WTC11 (cell line): ENCODE measurements around the gene PARD3B. TPM values are rescaled to one million over a fixed set of nuclear protein-coding genes. Genes with fewer than 3 reads are reported as not detected.

ENCODE experiments used
- ATAC-seq: fragments of 200-7000 bp; cut with Tn5 transposase; 2 replicates; pipeline ENCODE4 v1.10.0; 2021; ENCODE audit warnings: mild to moderate bottlenecking, moderate library complexity
- CTCF ChIA-PET: fragments of 300-600 bp; sonication (Branson Sonifier 250); formaldehyde crosslinking; loops from one replicate; lab custom pipeline; 2021; ENCODE audit warnings: antibody characterized with exemption; lab: Charles Lee
- POLR2A ChIA-PET: fragments of 350-600 bp; sonication (Branson Sonifier 250); formaldehyde crosslinking; loops from one replicate; lab custom pipeline; 2021; ENCODE audit warnings: antibody characterized with exemption; lab: Charles Lee
- DNase-seq: peaks from one replicate; pipeline ENCODE4 v3.0.0; 2021; ENCODE audit warnings: low spot score
- H3K27ac Mint-ChIP-seq: 2 replicates; pipeline ENCODE4 v1.8.0; 2021; ENCODE audit warnings: mixed read lengths
- H3K27me3 Mint-ChIP-seq: 2 replicates; pipeline ENCODE4 v1.8.0; 2021; ENCODE audit warnings: low read depth, mild to moderate bottlenecking, moderate library complexity, mixed read lengths
- H3K36me3 Mint-ChIP-seq: 2 replicates; pipeline ENCODE4 v1.8.0; 2021; ENCODE audit warnings: mixed read lengths
- H3K4me1 Mint-ChIP-seq: 2 replicates; pipeline ENCODE4 v1.8.0; 2022; ENCODE audit warnings: mixed read lengths
- H3K4me3 Mint-ChIP-seq: 2 replicates; pipeline ENCODE4 v1.8.0; 2021; ENCODE audit warnings: mild to moderate bottlenecking, moderate library complexity, mixed read lengths
- H3K9me3 Mint-ChIP-seq: 2 replicates; pipeline ENCODE4 v1.8.0; 2021; ENCODE audit warnings: mixed read lengths
- ATF2 ChIP-seq: sonication (generic); formaldehyde crosslinking; IDR thresholded peaks from 2 replicates; pipeline ENCODE4 v1.8.1; 2022; ENCODE audit warnings: low read depth, missing genetic modification reagents, borderline replicate concordance
- CREM ChIP-seq: sonication (generic); formaldehyde crosslinking; IDR thresholded peaks from 2 replicates; pipeline ENCODE4 v1.8.1; 2022; ENCODE audit warnings: mild to moderate bottlenecking, missing genetic modification reagents, moderate library complexity
- FOXJ3 ChIP-seq: sonication (generic); formaldehyde crosslinking; IDR thresholded peaks from 2 replicates; pipeline ENCODE4 v1.9.0; 2021; ENCODE audit warnings: missing genetic modification reagents, mild to moderate bottlenecking, borderline replicate concordance
- KAT7 ChIP-seq: sonication (generic); formaldehyde crosslinking; IDR thresholded peaks from 2 replicates; pipeline ENCODE4 v1.8.1; 2023; ENCODE audit warnings: missing genetic modification reagents, mild to moderate bottlenecking, borderline replicate concordance
- MLX ChIP-seq: sonication (generic); formaldehyde crosslinking; IDR thresholded peaks from 2 replicates; pipeline ENCODE4 v1.8.1; 2023; ENCODE audit warnings: mild to moderate bottlenecking, missing genetic modification reagents, moderate library complexity
- NR2C2 ChIP-seq: sonication (generic); formaldehyde crosslinking; IDR thresholded peaks from 2 replicates; pipeline ENCODE4 v1.8.0; 2022; ENCODE audit warnings: mild to moderate bottlenecking, missing genetic modification reagents
- NR3C1 ChIP-seq: sonication (generic); formaldehyde crosslinking; conservative IDR thresholded peaks from 2 replicates; pipeline ENCODE4 v1.8.1; 2023; ENCODE audit warnings: low read depth, mild to moderate bottlenecking, missing genetic modification reagents
- RORB ChIP-seq: fragments of 250-450 bp; sonication (Bioruptor Pico); IDR thresholded peaks from 2 replicates; pipeline ENCODE4 v1.9.0; 2021; ENCODE audit warnings: mild to moderate bottlenecking
- SMAD4 ChIP-seq: sonication (generic); formaldehyde crosslinking; IDR thresholded peaks from 2 replicates; pipeline ENCODE4 v1.8.0; 2022; ENCODE audit warnings: mild to moderate bottlenecking, missing genetic modification reagents
- STAT6 ChIP-seq: sonication (generic); formaldehyde crosslinking; conservative IDR thresholded peaks from 2 replicates; pipeline ENCODE4 v1.8.1; 2023; ENCODE audit warnings: mild to moderate bottlenecking, low read depth, missing genetic modification reagents, moderate library complexity
- TEAD4 ChIP-seq: sonication (generic); formaldehyde crosslinking; IDR thresholded peaks from 2 replicates; pipeline ENCODE4 v1.8.0; 2022; ENCODE audit warnings: mild to moderate bottlenecking, missing genetic modification reagents
- ZMAT4 ChIP-seq: fragments of 250-450 bp; sonication (Bioruptor Pico); IDR thresholded peaks from 2 replicates; pipeline ENCODE4 v1.9.0; 2021; ENCODE audit warnings: mild to moderate bottlenecking
- ZNF121 ChIP-seq: sonication (generic); formaldehyde crosslinking; IDR thresholded peaks from 2 replicates; pipeline ENCODE4 v1.8.0; 2023; ENCODE audit warnings: missing genetic modification reagents
- ZNF219 ChIP-seq: sonication (generic); formaldehyde crosslinking; IDR thresholded peaks from 2 replicates; pipeline ENCODE4 v1.8.0; 2023; ENCODE audit warnings: missing genetic modification reagents, mild to moderate bottlenecking, borderline replicate concordance
- ZNF317 ChIP-seq: sonication (generic); formaldehyde crosslinking; IDR thresholded peaks from 2 replicates; pipeline ENCODE4 v1.8.1; 2023; ENCODE audit warnings: low read depth, mild to moderate bottlenecking, moderate library complexity, missing genetic modification reagents, borderline replicate concordance
- ZNF423 ChIP-seq: fragments of 250-450 bp; sonication (Bioruptor Pico); IDR thresholded peaks from 2 replicates; pipeline ENCODE4 v2.1.2; 2022; ENCODE audit warnings: mild to moderate bottlenecking, moderate library complexity
- ZNF671 ChIP-seq: fragments of 250-450 bp; sonication (Bioruptor Pico); IDR thresholded peaks from 2 replicates; pipeline ENCODE4 v1.8.0; 2021; ENCODE audit warnings: mild to moderate bottlenecking
- total RNA-seq: library from RNA; stranded (reverse); gene quantifications from 3 replicates; pipeline ENCODE4 v1.2.3, GENCODE V29; 2021
- TF ChIP-seq, protein P1 (sequence below): sonication (generic); formaldehyde crosslinking; IDR thresholded peaks from 2 replicates; pipeline ENCODE4 v1.8.0; 2023; ENCODE audit warnings: mild to moderate bottlenecking, missing genetic modification reagents
- TF ChIP-seq, protein P2 (sequence below): sonication (generic); formaldehyde crosslinking; conservative IDR thresholded peaks from 2 replicates; pipeline ENCODE4 v1.8.1; 2022; ENCODE audit warnings: mild to moderate bottlenecking, missing genetic modification reagents

Gene PARD3B
- total RNA-seq, 1 experiment from 2014 or later: 5.6 TPM

GRCh38 chr2:205089958-205090357 is 544.7 kb downstream of the PARD3B start:
- Mint-ChIP-seq H3K9me3 (no peaks in the 10 kb centered on the region), H3K36me3 (no peaks in the 10 kb centered on the region), H3K4me1 (peaks cover 13% of the 10 kb centered on the region), H3K4me3 (no peak overlapping the region), H3K27me3 (no peaks in the 10 kb centered on the region), H3K27ac (no peak overlapping the region)
- TF ChIP-seq MLX (CRISPR knock-in tag): no peak
- TF ChIP-seq NR3C1 (CRISPR knock-in tag): no peak
- no peak for TF ChIP-seq TEAD4 (CRISPR knock-in tag)
- TF ChIP-seq KAT7 (CRISPR knock-in tag): no peak
- ChIA-PET CTCF (no interaction called here), POLR2A (no interaction called here)
- ATAC-seq: no peak
- no peak for DNase-seq

DNA sequence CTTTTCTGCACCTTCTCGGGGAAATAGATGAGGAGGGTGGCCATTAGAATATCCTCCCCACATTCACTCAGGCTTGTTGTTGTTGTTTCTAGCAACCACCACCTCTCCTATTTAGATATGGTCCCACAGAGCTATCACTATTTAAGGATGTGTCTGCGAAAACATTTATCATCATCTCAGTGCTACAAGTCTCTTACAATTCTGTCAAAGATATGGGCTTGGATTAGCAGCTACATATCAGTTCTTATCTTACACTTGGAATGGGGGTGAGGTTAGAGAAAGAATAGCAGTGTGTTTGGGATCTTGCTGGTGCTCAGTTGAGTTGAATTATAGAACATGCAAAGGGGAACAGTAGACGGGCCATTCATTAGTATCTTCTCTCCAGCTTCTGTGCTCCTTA is 546.1 kb downstream of the PARD3B start:
- DNase-seq (no peak), ATAC-seq (no peak)
- Mint-ChIP-seq H3K4me3 (no peak overlapping the region), H3K27me3 (no peaks in the 10 kb centered on the region), H3K9me3 (no peaks in the 10 kb centered on the region), H3K27ac (no peak overlapping the region), H3K36me3 (no peaks in the 10 kb centered on the region), H3K4me1 (peaks cover 8% of the 10 kb centered on the region)
- TF ChIP-seq CREM (CRISPR knock-in tag) (no peak), ATF2 (CRISPR knock-in tag) (no peak), ZMAT4 (CRISPR knock-in tag) (no peak), ZNF121 (CRISPR knock-in tag) (no peak), STAT6 (CRISPR knock-in tag) (no peak), RORB (CRISPR knock-in tag) (no peak), FOXJ3 (CRISPR knock-in tag) (no peak), ZNF671 (CRISPR knock-in tag) (no peak), ZNF423 (no peak), NR2C2 (no peak), SMAD4 (no peak), ZNF317 (no peak), ZNF219 (no peak)
- TF ChIP-seq, protein P1, sequence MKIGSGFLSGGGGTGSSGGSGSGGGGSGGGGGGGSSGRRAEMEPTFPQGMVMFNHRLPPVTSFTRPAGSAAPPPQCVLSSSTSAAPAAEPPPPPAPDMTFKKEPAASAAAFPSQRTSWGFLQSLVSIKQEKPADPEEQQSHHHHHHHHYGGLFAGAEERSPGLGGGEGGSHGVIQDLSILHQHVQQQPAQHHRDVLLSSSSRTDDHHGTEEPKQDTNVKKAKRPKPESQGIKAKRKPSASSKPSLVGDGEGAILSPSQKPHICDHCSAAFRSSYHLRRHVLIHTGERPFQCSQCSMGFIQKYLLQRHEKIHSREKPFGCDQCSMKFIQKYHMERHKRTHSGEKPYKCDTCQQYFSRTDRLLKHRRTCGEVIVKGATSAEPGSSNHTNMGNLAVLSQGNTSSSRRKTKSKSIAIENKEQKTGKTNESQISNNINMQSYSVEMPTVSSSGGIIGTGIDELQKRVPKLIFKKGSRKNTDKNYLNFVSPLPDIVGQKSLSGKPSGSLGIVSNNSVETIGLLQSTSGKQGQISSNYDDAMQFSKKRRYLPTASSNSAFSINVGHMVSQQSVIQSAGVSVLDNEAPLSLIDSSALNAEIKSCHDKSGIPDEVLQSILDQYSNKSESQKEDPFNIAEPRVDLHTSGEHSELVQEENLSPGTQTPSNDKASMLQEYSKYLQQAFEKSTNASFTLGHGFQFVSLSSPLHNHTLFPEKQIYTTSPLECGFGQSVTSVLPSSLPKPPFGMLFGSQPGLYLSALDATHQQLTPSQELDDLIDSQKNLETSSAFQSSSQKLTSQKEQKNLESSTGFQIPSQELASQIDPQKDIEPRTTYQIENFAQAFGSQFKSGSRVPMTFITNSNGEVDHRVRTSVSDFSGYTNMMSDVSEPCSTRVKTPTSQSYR (CRISPR knock-in tag): no peak
- TF ChIP-seq, protein P2, sequence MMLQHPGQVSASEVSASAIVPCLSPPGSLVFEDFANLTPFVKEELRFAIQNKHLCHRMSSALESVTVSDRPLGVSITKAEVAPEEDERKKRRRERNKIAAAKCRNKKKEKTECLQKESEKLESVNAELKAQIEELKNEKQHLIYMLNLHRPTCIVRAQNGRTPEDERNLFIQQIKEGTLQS (CRISPR knock-in tag): no peak
- POLR2A ChIA-PET: no interaction called here
- CTCF ChIA-PET: no interaction called here
